ENCODE results near the gene FOXC2.
"Not testable (repeated sequence)": the region's sequence is repeated elsewhere in the genome, so short reads cannot be mapped to it uniquely, and the experiment has no call there.

The FOXC2 gene

GRCh38 chr16:86580063-86580790 is 13.6 kb downstream of the FOXC2 start:
- peak overlapping the region; percentile 53 for H3K4me3 ChIP-seq (ENCODE audit: low read depth, low read length)
- no peak for DNase-seq (ENCODE audit: low read depth)

- peak overlapping the region; percentile 53 for H3K4me3 ChIP-seq (ENCODE audit: low read depth, low read length)
- no peak for DNase-seq (ENCODE audit: low read depth)
Measured at GRCh38 chr16:86580791-86581170, 14.2 kb downstream of the FOXC2 start.

GRCh38 chr16:86581458-86581857 is 14.8 kb downstream of the FOXC2 start:
- DNase-seq (ENCODE audit: low read depth): no peak
- H3K4me3 ChIP-seq (ENCODE audit: low read depth, low read length): peak overlapping the region; percentile 53

- H3K4me3 ChIP-seq (ENCODE audit: low read depth, low read length): no peak overlapping the region
- no peak for DNase-seq (ENCODE audit: low read depth)
Measured at GRCh38 chr16:86584071-86584685, 17.5 kb downstream of the FOXC2 start.

GRCh38 chr16:86584726-86585721 is 18.4 kb downstream of the FOXC2 start:
- no peak overlapping the region for H3K4me3 ChIP-seq (ENCODE audit: low read depth, low read length)
- DNase-seq (ENCODE audit: low read depth): no peak

GRCh38 chr16:86585821-86586611 is 19.4 kb downstream of the FOXC2 start:
- H3K4me3 ChIP-seq (ENCODE audit: low read depth, low read length): no peak overlapping the region
- DNase-seq (ENCODE audit: low read depth): no peak

- no peak overlapping the region for H3K4me3 ChIP-seq (ENCODE audit: low read depth, low read length)
- DNase-seq (ENCODE audit: low read depth): no peak
Measured at GRCh38 chr16:86587487-86587886, 20.9 kb downstream of the FOXC2 start.

- not testable (repeated sequence) for DNase-seq (ENCODE audit: low read depth); H3K4me3 ChIP-seq (ENCODE audit: low read depth, low read length)
Measured at GRCh38 chr16:86587955-86588354, 21.3 kb downstream of the FOXC2 start.

GRCh38 chr16:86590501-86591144 is 24.0 kb downstream of the FOXC2 start:
- DNase-seq (ENCODE audit: low read depth): peak; percentile 77
- H3K4me3 ChIP-seq (ENCODE audit: low read depth, low read length): no peak overlapping the region

GRCh38 chr16:86591270-86591669 is 24.6 kb downstream of the FOXC2 start:
- no peak for DNase-seq (ENCODE audit: low read depth)
- H3K4me3 ChIP-seq (ENCODE audit: low read depth, low read length): no peak overlapping the region

- H3K4me3 ChIP-seq (ENCODE audit: low read depth, low read length): no peak overlapping the region
- DNase-seq (ENCODE audit: low read depth): no peak
Measured at GRCh38 chr16:86593913-86594620, 27.4 kb downstream of the FOXC2 start.

- DNase-seq (ENCODE audit: low read depth): no peak
- no peak overlapping the region for H3K4me3 ChIP-seq (ENCODE audit: low read depth, low read length)
Measured at GRCh38 chr16:86594721-86595120, 28.1 kb downstream of the FOXC2 start.

GRCh38 chr16:86595983-86596605 is 29.5 kb downstream of the FOXC2 start:
- DNase-seq (ENCODE audit: low read depth): no peak
- no peak overlapping the region for H3K4me3 ChIP-seq (ENCODE audit: low read depth, low read length)

GRCh38 chr16:86597126-86597879 is 30.7 kb downstream of the FOXC2 start:
- no peak for DNase-seq (ENCODE audit: low read depth)
- H3K4me3 ChIP-seq (ENCODE audit: low read depth, low read length): no peak overlapping the region

- H3K4me3 ChIP-seq (ENCODE audit: low read depth, low read length): no peak overlapping the region
- DNase-seq (ENCODE audit: low read depth): no peak
Measured at GRCh38 chr16:86597880-86598606, 31.4 kb downstream of the FOXC2 start.

All from skeletal muscle cell (primary cell).